Activated CD8-positive, alpha-beta memory T cell treated with anti-CD3 and anti-CD28 coated beads, Interleukin-2, amount 10 ng/mL, durations not matched to agents 7 days and 5 days (primary cell): ENCODE results near the gene PCDH15. TPM values are rescaled to one million over a fixed set of nuclear protein-coding genes. Genes with fewer than 3 reads are reported as not detected.

Source experiments
- ATAC-seq: fragments of 150-1000 bp; cut with Tn5 transposase; one replicate; pipeline ENCODE4 v1.10.0; 2021; ENCODE audit warnings: moderate library complexity
- CTCF ChIA-PET: fragments of 350-600 bp; sonication (Branson Sonifier 250); formaldehyde crosslinking; loops from one replicate; lab custom pipeline; 2021; ENCODE audit warnings: antibody characterized with exemption; lab: Charles Lee
- DNase-seq: peaks from one replicate; pipeline ENCODE4 v3.0.0-alpha.2; 2020
- H3K27ac Mint-ChIP-seq: one replicate; pipeline ENCODE4 v1.8.0; 2021; ENCODE audit warnings: mild to moderate bottlenecking, mixed read lengths
- H3K27me3 Mint-ChIP-seq: one replicate; pipeline ENCODE4 v1.8.0; 2021; ENCODE audit warnings: mixed read lengths
- H3K36me3 Mint-ChIP-seq: one replicate; pipeline ENCODE4 v1.8.0; 2021; ENCODE audit warnings: mild to moderate bottlenecking, mixed read lengths
- H3K4me1 Mint-ChIP-seq: one replicate; pipeline ENCODE4 v1.8.0; 2021; ENCODE audit warnings: mixed read lengths
- H3K4me3 Mint-ChIP-seq: one replicate; pipeline ENCODE4 v1.8.0; 2021; ENCODE audit warnings: mild to moderate bottlenecking, moderate library complexity, mixed read lengths
- H3K9me3 Mint-ChIP-seq: one replicate; pipeline ENCODE4 v1.8.0; 2022; ENCODE audit warnings: low read depth, mixed read lengths
- total RNA-seq, 2 experiments: library from RNA; stranded (reverse); gene quantifications; one replicate each; pipeline ENCODE4 v1.2.3, GENCODE V29; 2021

Gene PCDH15
- total RNA-seq, 2 experiments from 2014 or later: not detected

DNA sequence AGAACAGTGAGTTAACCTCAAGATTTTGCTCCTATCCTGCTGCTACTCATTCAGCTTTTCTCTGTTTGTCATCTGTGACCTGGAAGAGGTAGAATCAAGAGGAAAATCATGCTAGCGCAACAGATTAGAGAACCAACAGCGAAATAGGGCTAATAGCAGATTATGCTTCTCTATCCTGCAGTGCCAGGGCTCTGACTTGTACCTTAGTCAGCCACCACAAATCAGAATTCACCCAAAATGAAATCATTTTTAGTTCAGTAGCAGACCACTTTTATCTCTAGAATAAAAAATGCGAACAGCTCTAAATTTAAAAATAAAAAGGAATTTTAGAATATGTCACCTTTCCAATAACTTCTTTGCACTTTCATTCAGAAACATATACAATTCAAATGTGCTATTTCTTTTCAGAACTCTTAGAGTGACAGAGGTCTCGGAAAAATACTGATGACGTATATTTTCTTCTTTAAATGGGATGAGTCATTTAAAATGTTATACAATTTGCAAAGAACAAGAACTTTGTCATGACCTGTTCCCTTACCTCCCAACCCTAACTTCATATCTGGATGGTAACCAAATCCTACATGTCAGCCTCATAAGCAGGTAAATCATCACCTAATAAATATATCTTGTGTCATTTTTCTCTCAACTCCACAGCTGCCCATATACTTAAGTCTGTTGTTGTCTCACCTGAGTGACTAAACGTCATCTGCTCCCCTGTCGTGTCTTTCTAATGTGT is 896.4 kb downstream of the PCDH15 start:
- no peaks in the 10 kb centered on the region for H3K9me3 Mint-ChIP-seq
- CTCF ChIA-PET: no interaction called here
- H3K4me1 Mint-ChIP-seq: no peaks in the 10 kb centered on the region
- DNase-seq: no peak
- no peaks in the 10 kb centered on the region for H3K27me3 Mint-ChIP-seq
- ATAC-seq: no peak
- H3K4me3 Mint-ChIP-seq: no peak overlapping the region
- no peaks in the 10 kb centered on the region for H3K36me3 Mint-ChIP-seq
- no peak overlapping the region for H3K27ac Mint-ChIP-seq

DNA sequence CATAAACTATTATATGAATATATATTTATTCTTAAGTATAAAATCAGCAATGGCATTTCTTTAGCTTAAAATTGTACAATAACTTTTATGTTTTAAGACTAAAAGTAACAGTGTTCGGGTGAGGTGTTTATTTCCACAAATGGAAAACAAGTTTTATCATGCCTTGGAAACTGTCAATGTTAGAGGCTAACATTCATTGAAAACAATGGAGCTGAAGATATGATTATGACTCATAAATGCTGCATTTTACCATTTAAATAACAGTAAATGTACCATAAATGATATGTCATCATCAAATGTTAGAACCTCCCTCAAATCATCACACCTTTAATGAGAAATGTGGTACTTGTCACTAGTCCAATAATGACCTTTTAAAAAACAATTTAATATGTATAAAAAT is 897.3 kb downstream of the PCDH15 start:
- CTCF ChIA-PET: no interaction called here
- Mint-ChIP-seq H3K27me3 (no peaks in the 10 kb centered on the region), H3K4me3 (no peak overlapping the region), H3K36me3 (no peaks in the 10 kb centered on the region), H3K27ac (no peak overlapping the region), H3K4me1 (no peaks in the 10 kb centered on the region), H3K9me3 (no peaks in the 10 kb centered on the region)
- no peak for ATAC-seq
- no peak for DNase-seq

DNA sequence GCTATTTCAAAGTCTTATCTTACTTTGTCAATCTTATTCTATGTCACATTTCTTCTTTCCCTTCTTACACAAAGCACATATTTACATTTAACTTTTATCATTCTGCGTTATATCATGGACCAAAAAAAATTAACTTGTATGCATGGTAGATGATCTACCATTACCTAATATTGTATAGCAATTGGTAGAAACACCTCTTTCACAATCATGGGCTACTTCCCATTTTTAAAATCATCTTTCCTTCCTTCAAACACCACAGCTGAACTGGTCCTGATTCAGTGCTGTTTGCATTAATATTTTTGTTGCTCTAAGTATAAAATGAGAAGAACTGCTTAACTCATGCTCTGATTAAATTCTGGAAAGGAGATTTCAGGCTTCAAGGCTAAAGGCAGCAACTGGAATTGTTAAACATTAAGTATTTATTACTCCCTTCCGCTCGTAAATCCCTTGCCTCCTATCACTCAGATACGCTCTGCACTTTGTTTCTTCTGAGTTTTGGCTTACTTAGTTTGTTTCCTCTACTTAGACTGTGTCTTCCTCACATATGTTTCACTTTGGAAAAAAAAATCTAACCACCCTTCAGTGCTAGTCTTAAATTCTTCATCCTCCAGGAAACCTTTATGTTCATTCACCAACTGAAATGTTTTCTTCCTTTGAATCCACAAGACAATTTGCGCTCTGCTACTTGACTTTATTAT is 901.4 kb downstream of the PCDH15 start:
- Mint-ChIP-seq H3K27me3 (no peaks in the 10 kb centered on the region), H3K27ac (no peak overlapping the region), H3K4me1 (no peaks in the 10 kb centered on the region), H3K36me3 (no peaks in the 10 kb centered on the region), H3K4me3 (no peak overlapping the region), H3K9me3 (no peaks in the 10 kb centered on the region)
- ATAC-seq: no peak
- DNase-seq: no peak
- CTCF ChIA-PET: no interaction called here

DNA sequence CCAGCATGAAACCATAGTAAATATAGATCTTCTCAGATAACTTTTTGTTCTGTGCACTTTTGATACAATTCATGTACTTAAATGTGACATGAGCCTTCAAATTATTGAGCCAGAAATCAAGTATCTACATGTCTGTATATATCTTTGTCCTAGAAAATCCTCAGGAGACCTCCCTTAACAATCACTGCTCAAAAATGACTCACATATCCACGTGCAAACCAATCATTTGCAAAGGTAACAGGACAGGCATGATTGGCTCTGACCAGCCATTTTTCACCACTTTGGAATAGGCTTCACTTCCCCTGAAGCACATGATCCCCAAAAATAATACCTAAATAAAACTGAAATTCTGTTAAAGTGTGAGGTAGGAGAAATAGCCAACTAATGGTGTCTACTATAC is 902.5 kb downstream of the PCDH15 start:
- Mint-ChIP-seq H3K27me3 (no peaks in the 10 kb centered on the region), H3K36me3 (no peaks in the 10 kb centered on the region), H3K4me3 (no peak overlapping the region), H3K4me1 (no peaks in the 10 kb centered on the region), H3K27ac (no peak overlapping the region), H3K9me3 (peaks cover 2% of the 10 kb centered on the region)
- DNase-seq: no peak
- no peak for ATAC-seq
- CTCF ChIA-PET: no interaction called here

DNA sequence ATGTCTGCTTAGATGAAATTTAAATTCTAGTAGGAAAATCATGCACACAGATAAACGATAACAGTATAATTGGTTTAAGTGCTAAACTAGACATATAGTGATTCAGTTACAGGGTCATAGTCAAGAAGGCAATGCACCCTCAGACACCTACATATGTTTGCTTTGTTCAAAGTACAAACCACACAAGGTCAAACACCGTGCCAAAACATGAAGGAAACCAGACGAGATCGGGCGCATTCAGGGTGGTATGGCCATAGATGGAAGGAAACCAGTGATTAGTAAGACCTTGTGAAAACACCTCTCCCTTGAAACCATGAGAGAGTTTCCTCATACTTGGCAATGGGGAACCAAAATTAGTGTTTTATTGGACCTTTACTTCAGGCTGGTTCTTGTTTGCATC is 906.9 kb downstream of the PCDH15 start:
- H3K4me1 Mint-ChIP-seq: no peaks in the 10 kb centered on the region
- H3K27me3 Mint-ChIP-seq: no peaks in the 10 kb centered on the region
- no peaks in the 10 kb centered on the region for H3K36me3 Mint-ChIP-seq
- ATAC-seq (no peak), DNase-seq (no peak)
- H3K4me3 Mint-ChIP-seq: no peak overlapping the region
- peaks cover 2% of the 10 kb centered on the region for H3K9me3 Mint-ChIP-seq
- CTCF ChIA-PET: no interaction called here
- H3K27ac Mint-ChIP-seq: no peak overlapping the region

DNA sequence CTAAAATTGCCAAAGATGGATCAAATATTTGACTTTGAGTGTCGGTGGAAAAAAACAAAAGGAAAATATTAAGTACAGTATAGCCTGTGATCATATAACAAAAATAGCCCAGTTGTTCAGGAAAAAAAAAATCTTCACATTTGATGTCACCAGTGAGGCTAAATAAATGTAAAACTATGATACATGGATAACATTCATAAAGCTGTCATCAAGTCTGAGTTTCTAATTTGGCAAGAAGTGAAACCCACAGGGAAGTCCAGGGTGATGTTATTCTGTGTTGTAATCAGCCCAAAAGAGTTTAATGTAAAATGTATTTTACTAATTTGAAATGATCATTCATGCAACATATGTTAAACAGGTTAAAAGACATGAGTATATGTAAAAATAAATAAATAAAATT is 908.0 kb downstream of the PCDH15 start:
- H3K27ac Mint-ChIP-seq: no peak overlapping the region
- DNase-seq (no peak), ATAC-seq (no peak)
- CTCF ChIA-PET: no interaction called here
- H3K4me1 Mint-ChIP-seq: no peaks in the 10 kb centered on the region
- H3K36me3 Mint-ChIP-seq: no peaks in the 10 kb centered on the region
- no peaks in the 10 kb centered on the region for H3K27me3 Mint-ChIP-seq
- H3K9me3 Mint-ChIP-seq: peaks cover 2% of the 10 kb centered on the region
- H3K4me3 Mint-ChIP-seq: no peak overlapping the region

DNA sequence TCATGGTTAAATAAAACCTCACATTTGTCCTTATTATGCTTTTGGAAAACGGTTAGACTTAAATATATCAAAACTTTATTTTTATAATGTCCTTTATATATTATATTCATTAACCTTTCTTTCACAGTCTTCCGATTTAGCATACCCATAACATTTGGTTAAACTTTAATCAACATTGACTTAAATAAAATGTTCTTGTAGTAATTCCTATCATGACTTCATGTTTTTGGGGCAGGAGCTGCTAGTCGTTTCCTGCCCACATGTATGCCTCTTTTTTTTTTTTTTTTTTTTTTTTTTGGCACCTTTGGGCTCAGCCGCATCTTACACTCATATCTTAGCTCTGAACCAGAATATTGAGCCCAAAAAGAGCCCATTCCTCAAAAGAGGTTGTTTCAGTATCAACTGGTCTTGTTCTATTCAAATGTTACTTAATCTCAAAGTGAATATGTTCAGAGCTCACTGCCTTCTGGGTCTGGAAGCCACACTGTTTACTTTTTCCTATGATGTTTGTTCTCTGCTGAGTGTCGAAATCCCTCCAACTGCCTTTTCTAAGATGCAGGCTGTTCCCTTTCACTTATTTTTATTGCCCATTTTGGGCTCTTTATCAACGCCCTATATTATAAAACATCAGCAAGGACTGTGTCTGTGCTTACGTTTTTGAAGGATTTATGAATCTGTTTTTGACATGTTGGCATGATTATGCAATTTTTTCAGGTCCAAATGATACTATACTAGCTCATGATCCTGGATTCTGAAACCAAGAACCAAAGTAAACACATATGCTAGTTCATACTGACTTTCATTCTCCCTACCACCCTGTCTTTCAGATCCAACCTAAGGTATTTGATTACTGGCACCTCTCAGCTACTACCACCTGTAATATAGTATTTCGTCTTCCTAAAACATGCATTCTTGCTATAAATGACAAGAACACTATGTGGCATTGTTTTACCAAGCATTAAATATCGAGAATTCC is 914.4 kb downstream of the PCDH15 start:
- H3K27ac Mint-ChIP-seq: no peak overlapping the region
- H3K4me3 Mint-ChIP-seq: no peak overlapping the region
- H3K9me3 Mint-ChIP-seq: peaks cover 9% of the 10 kb centered on the region
- no peaks in the 10 kb centered on the region for H3K36me3 Mint-ChIP-seq
- no peaks in the 10 kb centered on the region for H3K4me1 Mint-ChIP-seq
- CTCF ChIA-PET: no interaction called here
- no peak for DNase-seq
- no peak for ATAC-seq
- no peaks in the 10 kb centered on the region for H3K27me3 Mint-ChIP-seq

DNA sequence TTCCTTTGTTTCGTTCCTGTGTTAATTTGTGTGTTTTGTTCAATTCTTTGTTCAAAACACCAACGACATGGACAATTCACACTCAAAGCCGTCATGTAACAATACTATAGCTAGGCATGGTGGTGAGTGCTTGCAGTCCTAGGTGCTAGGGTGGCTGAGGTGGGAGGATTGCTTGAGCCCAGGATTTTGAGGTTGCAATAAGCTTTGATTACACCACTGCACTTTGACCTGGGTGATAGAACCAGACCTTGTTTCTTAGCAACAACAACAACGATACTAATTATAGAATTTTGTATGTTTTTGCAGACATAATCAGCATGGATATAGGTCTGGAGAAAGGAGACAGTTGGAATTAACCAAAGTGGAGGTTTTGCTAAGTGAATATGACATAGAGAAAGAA is 936.2 kb downstream of the PCDH15 start:
- no peak for ATAC-seq
- DNase-seq: no peak
- H3K4me1 Mint-ChIP-seq: no peaks in the 10 kb centered on the region
- H3K27ac Mint-ChIP-seq: no peak overlapping the region
- no peak overlapping the region for H3K4me3 Mint-ChIP-seq
- peaks cover 4% of the 10 kb centered on the region for H3K9me3 Mint-ChIP-seq
- H3K27me3 Mint-ChIP-seq: no peaks in the 10 kb centered on the region
- CTCF ChIA-PET: no interaction called here
- H3K36me3 Mint-ChIP-seq: no peaks in the 10 kb centered on the region

DNA sequence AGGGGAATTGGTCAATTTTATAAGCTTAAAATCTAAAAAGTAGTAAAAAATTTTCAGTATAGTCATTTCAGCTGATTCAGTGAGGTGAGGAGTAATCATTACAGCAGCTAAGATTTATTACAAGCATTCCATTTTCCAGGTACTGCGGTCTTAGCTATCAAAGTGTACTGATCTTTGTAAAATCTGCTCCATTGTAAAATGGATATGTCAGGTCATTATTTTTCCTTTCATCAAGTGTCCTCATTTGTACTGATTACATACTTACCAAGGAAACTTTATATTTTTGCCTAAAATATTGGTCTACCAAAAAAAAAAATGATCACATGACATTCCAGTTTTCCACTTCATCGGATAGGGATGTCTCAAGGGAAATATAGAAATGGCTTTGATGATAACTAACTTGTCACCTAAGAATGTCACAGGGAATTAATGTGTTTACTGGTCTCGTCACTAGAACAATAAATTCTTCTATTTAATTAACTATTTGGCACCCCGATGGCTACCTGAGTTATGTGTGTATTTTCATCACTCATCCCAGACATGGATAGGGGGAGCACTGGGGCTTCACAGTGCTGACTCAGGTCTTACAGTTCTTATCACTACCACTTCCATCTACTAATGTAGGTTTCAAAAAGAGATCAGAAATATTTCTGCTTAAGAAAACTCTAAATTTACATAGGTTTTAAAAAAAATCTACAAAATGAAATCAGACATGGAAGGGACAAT is 948.4 kb downstream of the PCDH15 start:
- Mint-ChIP-seq H3K4me3 (no peak overlapping the region), H3K4me1 (no peaks in the 10 kb centered on the region), H3K27me3 (no peaks in the 10 kb centered on the region), H3K9me3 (peaks cover 2% of the 10 kb centered on the region), H3K36me3 (no peaks in the 10 kb centered on the region), H3K27ac (no peak overlapping the region)
- ATAC-seq: no peak
- CTCF ChIA-PET: no interaction called here
- no peak for DNase-seq

DNA sequence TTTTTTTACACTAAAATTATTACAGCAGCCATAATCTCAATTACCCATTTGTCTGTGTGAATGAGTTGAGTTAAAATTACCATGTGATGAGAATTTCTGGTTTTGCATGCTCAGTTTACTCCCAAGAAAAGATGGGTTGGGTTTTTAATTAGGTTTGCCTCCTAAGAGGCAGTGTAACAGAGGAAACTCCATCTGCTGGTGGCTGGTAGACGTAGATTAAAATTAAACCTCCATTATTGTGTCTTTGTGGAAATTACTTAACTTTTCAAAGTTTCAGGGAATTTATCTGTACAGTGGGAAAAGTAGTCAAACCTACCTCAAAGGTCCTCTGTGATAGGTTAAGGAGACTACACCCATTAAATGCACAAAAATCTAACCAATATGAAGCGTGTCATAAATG is 954.2 kb downstream of the PCDH15 start:
- Mint-ChIP-seq H3K4me1 (no peaks in the 10 kb centered on the region), H3K4me3 (no peak overlapping the region), H3K9me3 (peaks cover 2% of the 10 kb centered on the region), H3K27ac (no peak overlapping the region), H3K36me3 (no peaks in the 10 kb centered on the region), H3K27me3 (no peaks in the 10 kb centered on the region)
- ATAC-seq (no peak), DNase-seq (no peak)
- CTCF ChIA-PET: no interaction called here

DNA sequence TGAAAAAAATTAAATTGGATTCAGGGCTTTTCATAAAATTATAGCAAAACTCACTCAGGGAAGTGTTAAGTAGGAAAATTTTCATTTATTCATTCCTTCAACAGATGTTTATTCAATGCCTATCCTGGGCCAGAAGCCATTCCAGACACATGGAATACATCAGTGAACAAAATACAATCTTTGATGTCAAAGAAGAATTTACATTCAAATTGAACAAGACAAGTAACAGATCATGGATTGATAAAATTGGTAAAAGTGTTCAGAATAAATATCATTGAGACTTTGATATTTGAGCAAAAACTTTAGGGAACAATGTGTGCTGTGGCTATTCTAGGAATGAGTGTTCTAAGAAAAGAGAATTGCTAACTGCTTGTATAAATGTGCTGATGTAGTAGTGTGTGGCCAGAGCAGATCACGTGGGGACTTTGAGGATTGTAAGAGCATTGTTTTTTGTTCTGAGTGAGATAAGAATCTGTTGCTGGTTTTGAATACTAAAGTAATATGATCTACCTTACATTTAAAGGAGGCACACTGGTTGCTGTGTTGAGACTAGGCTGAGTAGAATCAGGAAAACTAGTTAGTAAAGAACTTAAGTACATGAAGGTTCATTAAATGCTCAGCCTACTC is 957.2 kb downstream of the PCDH15 start:
- ATAC-seq (no peak), DNase-seq (no peak)
- no peaks in the 10 kb centered on the region for H3K4me1 Mint-ChIP-seq
- CTCF ChIA-PET: no interaction called here
- H3K4me3 Mint-ChIP-seq: no peak overlapping the region
- no peaks in the 10 kb centered on the region for H3K27me3 Mint-ChIP-seq
- H3K36me3 Mint-ChIP-seq: no peaks in the 10 kb centered on the region
- H3K27ac Mint-ChIP-seq: no peak overlapping the region
- H3K9me3 Mint-ChIP-seq: no peaks in the 10 kb centered on the region

DNA sequence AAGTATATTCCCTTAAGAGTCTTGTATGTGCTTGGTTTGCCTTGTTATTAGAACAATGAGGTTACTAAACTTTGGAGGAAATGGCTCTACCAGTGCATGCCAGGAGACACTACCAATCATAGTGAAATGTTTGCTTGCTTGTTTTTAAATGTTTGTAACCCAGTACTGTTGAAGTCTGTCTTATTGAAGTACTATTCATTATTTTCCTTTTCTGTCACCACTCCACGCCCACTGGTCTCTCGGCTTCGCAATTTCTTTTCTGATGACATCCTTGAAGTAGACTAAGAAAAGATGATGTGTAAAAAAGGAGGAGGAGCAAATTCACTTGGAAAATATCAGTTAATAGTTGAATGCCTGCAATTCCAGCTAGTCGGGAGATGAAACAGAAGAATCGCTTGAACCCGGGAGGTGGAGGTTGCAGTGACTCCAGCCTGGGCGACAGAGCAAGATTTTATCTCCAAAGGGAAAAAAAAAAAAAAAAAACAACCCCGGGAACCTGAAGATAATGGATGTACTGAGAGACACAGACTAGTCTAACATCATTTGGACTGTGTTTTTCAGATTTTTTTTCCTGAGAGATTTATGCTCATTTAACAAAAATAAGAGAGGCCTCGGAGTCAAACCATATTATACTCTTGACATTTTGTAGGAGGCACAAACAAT is 959.4 kb downstream of the PCDH15 start:
- CTCF ChIA-PET: no interaction called here
- H3K27me3 Mint-ChIP-seq: no peaks in the 10 kb centered on the region
- H3K4me1 Mint-ChIP-seq: no peaks in the 10 kb centered on the region
- DNase-seq (no peak), ATAC-seq (no peak)
- no peaks in the 10 kb centered on the region for H3K9me3 Mint-ChIP-seq
- H3K36me3 Mint-ChIP-seq: no peaks in the 10 kb centered on the region
- H3K4me3 Mint-ChIP-seq: no peak overlapping the region
- no peak overlapping the region for H3K27ac Mint-ChIP-seq
